Peyer's patch (tissue), 4 donors: Measurements from ENCODE around the gene TIAM1.

Experiments used
- POLR2A ChIP-seq, 2 donors: fragments of 450-650 bp; IDR thresholded peaks; one replicate each; pipeline ENCODE4 v1.5.1; 2017; ENCODE audit warnings: antibody characterized with exemption in 2 of 2, mild to moderate bottlenecking in 2 of 2, moderate library complexity in 2 of 2
- TF ChIP-seq, protein P1 (sequence below), 6 experiments: fragments of 450-650 bp in 4 of 6; fragments of 200-600 bp in 2 of 6; sonication (generic) in 1 of 6; IDR thresholded peaks; one replicate each; pipeline ENCODE4 v1.5.1; 2017 to 2019; ENCODE audit warnings: antibody characterized with exemption in 6 of 6, mild to moderate bottlenecking in 3 of 6, moderate library complexity in 1 of 6

GRCh38 chr21:31283025-31283424, 61.0 kb downstream of the TIAM1 start:
- TF ChIP-seq, protein P1, sequence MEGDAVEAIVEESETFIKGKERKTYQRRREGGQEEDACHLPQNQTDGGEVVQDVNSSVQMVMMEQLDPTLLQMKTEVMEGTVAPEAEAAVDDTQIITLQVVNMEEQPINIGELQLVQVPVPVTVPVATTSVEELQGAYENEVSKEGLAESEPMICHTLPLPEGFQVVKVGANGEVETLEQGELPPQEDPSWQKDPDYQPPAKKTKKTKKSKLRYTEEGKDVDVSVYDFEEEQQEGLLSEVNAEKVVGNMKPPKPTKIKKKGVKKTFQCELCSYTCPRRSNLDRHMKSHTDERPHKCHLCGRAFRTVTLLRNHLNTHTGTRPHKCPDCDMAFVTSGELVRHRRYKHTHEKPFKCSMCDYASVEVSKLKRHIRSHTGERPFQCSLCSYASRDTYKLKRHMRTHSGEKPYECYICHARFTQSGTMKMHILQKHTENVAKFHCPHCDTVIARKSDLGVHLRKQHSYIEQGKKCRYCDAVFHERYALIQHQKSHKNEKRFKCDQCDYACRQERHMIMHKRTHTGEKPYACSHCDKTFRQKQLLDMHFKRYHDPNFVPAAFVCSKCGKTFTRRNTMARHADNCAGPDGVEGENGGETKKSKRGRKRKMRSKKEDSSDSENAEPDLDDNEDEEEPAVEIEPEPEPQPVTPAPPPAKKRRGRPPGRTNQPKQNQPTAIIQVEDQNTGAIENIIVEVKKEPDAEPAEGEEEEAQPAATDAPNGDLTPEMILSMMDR (IDR thresholded peaks at IDR 0.05), result no peak
- TF ChIP-seq POLR2A (IDR thresholded peaks at IDR 0.05), result no peak
